Raji (cell line): ENCODE measurements around the gene MGAT4D.

Source experiments
- POLR2A ChIP-seq: IDR thresholded peaks from 2 replicates; pipeline ENCODE4 v1.6.1; 2011; ENCODE audit warnings: low read depth, low read length, control low read depth; ENCODE audit not compliant: insufficient read depth

Gene MGAT4D

DNA sequence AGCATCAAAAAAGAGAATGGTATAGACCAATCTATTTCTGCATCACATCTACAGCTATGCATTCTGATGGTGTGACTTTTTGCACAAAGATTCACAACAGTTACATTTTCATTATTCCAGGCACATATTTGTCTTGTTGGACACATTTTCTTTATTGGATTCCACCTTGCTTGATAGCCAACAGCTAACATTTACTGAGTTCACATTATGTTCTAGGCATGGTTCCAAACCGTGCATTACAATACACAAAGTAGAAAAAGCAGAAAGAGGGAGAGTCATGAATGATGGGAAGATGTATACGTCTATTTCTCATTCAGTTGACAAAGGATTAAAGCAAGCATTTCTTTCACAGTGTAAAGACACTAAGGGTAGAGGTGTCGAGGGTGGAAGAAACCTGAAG is 47.7 kb downstream of the MGAT4D start:
- no peak for TF ChIP-seq POLR2A

DNA sequence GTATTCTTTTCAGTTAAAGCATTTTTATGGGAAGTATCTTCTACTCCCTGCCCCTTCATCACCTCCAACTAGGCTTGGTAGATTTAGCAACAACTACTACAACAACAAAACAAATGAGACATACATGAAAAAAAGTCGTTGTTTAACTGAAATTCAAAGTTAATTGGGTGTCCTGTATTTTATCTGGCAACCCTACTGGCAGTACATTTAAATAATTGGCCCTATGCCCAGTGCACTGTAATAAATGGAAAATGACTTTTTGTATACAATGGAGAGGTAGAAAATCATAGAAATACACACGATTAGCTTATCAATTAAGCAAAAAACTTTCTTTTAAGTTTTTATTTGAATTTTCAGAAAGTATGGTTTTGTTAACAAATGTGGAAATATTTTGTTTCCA is 49.3 kb downstream of the MGAT4D start:
- TF ChIP-seq POLR2A, result no peak

- TF ChIP-seq POLR2A, result no peak
Observed at GRCh38 chr4:140448162-140448561, 49.9 kb downstream of the MGAT4D start.

DNA sequence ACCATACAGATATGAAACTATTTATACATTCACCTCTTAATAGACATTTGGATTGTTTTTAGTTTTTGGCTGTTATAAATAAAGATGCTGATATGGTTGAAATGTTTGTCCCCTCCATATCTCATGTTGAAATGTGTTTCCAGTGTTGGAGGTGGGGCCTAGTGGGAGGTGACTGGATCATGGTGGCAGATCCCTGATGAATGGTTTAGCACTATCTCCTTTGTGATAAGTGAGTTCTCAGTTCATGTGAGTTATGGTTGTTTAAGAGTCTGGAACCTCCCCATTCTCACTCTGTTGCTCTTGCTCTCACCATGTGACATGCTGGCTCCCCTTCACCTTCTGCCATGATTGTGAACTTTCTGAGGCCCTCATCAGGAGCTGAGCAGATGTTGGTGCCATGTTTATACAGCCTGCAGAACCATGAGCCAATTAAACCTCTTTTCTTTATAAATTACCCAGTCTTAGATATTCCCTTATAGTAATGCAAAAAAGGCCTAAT is 58.4 kb downstream of the MGAT4D start:
- no peak for TF ChIP-seq POLR2A

DNA sequence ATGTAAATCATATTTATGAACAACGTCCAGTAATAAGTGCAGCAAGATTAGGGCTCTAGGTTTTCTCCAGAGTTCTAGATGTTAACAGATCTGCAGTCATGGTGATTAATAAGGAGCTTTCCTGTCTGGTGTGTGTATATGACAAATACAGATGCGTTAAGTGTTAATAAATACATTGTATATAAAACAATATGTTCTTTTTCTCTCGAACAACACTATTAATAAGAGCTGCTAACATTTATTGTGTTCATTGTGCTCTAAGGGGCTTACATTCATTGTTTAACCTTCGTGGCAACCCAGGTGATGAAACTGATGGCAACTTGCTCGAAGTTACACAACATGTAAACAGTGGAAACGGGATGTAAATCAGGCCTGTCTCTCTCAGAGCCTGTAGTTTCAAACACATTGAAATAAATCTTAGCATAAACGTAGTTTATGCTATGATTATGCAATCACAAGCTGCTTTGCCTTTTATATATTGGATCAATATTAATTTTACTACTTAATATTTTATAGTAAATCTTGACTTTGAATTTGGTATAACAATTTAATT is 70.1 kb downstream of the MGAT4D start:
- no peak for TF ChIP-seq POLR2A

DNA sequence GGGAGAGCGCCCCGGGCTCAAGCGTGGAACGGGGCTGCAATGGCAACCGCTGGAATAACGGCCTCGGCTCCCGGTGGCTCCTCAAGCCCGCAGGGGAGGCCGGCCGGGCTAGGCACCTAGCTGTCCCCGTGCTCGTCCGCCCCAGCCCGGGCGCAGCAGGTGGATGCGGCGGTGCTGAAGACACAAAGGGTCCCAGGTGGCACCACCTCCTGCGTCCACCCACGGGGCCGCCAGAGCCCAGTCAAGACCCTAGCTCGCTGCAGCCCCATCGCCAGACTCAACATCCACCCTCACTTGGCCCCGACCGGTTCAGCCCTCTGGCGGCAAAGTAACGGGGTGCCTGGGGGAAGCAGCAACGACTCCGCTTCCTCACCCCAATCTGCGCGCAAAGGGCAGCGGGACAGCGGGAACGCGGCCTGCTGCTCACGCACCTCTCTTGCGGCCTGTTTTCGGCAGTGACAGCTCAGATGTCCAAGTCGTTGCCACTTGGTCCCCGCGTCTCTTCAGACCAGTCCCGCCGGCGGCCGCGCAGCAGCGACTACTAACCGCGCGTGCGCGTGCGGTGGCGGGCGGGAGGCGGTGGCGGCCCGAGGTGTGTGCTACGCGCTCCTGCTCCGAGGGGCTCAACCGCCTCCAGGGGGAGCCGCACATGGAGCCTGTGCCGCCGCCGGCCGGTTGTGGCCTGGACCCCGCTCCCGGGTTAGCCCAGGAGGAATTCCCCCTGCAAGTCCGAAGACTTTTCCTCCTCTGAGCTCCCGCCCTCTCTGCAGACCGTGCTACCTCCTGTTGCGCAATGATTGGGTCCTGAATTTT is 70.8 kb downstream of the MGAT4D start, which contains the start of gene CLGN:
Gene CLGN, minus strand, starts transcription at position 543 of the 813 bp plus-strand sequence. CDS start 14,570 bp downstream, outside the sequence.
- no peak for TF ChIP-seq POLR2A

DNA sequence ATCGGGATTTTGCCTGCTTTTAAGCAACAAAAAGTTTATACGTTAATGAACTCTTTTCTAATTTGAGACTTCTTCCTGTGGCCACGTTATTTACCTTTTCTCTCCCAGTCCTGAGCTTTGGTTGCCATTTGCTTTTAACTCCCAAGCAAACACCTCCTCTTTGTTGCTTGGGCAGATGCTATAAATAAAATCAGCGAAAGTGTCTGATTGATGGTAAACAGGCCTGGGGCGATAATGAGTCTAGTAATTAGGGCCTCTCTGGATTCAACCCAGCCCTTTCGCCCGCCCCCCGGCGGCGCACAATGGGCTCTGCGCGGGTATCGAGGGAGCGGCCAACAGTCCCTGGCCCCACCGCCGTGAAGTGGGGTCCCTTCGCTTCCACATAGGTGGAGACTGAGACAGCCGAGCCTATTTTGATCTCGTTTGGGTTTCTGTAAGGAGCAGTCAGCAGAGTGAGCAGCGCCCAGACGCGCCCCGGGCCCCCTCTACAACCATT is 71.4 kb downstream of the MGAT4D start:
- no peak for TF ChIP-seq POLR2A

GRCh38 chr4:140423106-140423505 is 75.0 kb downstream of the MGAT4D start:
- TF ChIP-seq POLR2A, result no peak

- TF ChIP-seq POLR2A, result no peak
Observed at GRCh38 chr4:140408974-140409373, 89.1 kb downstream of the MGAT4D start.

- TF ChIP-seq POLR2A, result no peak
Observed at GRCh38 chr4:140406292-140406691, 91.8 kb downstream of the MGAT4D start.

DNA sequence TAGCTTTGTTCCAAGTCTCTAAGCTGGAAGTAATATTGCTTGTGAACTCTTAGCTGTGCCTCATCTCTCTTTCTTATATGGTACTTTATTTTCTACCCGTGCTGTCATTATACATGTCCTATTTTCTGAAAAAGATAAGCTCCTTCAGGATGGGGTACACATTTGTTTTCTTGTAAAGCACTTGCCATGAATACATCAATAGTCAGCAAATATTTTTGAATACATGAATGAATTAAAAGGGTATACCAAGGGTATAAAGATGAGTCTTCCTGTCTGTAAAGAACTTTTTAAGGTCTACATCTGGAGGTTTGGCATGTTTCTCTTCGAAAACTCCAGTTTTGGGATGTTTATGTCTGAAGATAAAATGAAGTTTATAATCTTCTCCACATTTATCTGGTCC is 98.0 kb downstream of the MGAT4D start:
- TF ChIP-seq POLR2A, result no peak

- no peak for TF ChIP-seq POLR2A
Observed at GRCh38 chr4:140395668-140396067, 102.4 kb downstream of the MGAT4D start.
